ENCODE data around the gene TJAP1. TPM values are rescaled to one million over a fixed set of nuclear protein-coding genes. Genes with fewer than 3 reads are reported as not detected.

The TJAP1 gene
- total RNA-seq, 1 experiment from 2014 or later, result 50.5 TPM

DNA sequence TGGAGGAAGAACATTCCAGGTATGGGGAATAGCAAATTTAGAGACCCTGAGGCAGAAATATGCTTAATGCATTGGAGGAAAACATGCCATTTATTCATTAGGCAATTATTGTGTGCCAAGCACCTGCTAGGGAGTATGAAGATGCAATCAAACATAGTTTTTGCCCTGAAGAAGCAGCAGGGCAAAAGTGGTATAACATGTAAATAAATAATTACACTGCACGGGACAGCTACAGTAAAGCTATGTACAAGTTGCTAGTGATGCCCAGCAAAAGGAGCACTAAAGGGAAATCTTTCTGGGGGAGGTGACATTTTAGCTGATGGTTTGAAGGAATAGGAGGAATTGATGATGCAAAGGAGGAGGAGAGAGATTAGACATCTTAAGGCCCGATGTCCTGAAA is 624 bp upstream of the TJAP1 start:
- no peak for DNase-seq
- no peaks in the 10 kb centered on the region for H3K9me3 ChIP-seq (ENCODE audit: insufficient read depth, low read depth)
- no peaks in the 10 kb centered on the region for H3K27me3 ChIP-seq (ENCODE audit: insufficient read depth, low read depth)
- peaks cover 35% of the 10 kb centered on the region for H3F3A ChIP-seq (ENCODE audit: insufficient read depth, low read depth)
- POLR2A ChIA-PET (ENCODE audit: unreplicated experiment), result interaction anchor here (0.6 to 0.7 kb wide), 3 partner anchors 19 to 249 kb away, joined by 3 to 12 read pairs (median 6); no protein-coding TSS in a partner anchor
- no peaks in the 10 kb centered on the region for H3K36me3 ChIP-seq (ENCODE audit: low read depth)
- TF ChIP-seq EZH2 (IDR thresholded peaks at IDR 0.05; ENCODE audit: low read depth), result no peak
- TF ChIP-seq, protein P1, sequence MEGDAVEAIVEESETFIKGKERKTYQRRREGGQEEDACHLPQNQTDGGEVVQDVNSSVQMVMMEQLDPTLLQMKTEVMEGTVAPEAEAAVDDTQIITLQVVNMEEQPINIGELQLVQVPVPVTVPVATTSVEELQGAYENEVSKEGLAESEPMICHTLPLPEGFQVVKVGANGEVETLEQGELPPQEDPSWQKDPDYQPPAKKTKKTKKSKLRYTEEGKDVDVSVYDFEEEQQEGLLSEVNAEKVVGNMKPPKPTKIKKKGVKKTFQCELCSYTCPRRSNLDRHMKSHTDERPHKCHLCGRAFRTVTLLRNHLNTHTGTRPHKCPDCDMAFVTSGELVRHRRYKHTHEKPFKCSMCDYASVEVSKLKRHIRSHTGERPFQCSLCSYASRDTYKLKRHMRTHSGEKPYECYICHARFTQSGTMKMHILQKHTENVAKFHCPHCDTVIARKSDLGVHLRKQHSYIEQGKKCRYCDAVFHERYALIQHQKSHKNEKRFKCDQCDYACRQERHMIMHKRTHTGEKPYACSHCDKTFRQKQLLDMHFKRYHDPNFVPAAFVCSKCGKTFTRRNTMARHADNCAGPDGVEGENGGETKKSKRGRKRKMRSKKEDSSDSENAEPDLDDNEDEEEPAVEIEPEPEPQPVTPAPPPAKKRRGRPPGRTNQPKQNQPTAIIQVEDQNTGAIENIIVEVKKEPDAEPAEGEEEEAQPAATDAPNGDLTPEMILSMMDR (conservative IDR thresholded peaks at IDR 0.05), result no peak
- CTCF ChIA-PET, result interaction anchor here (0.6 to 0.7 kb wide), 2 partner anchors 14 to 148 kb away, joined by 3 to 6 read pairs; no protein-coding TSS in a partner anchor
- H3K9me2 ChIP-seq (ENCODE audit: insufficient read depth), result no peaks in the 10 kb centered on the region; the same call in 1 of the 2 replicates
- peaks cover 51% of the 10 kb centered on the region for H3K4me1 ChIP-seq (replicated peaks; ENCODE audit: insufficient read depth)
- peak overlapping the region; percentile 91; the same call in 1 of the 2 replicates for H3K4me3 ChIP-seq
- peak overlapping the region; percentile 94 for H2AFZ ChIP-seq
- BruUV-seq (replicated peaks), result no TSS peak
- H3K27ac ChIP-seq, result peak overlapping the region; percentile 30
- H4K20me1 ChIP-seq (ENCODE audit: insufficient read depth), result no peaks in the 10 kb centered on the region
- H3K79me2 ChIP-seq (ENCODE audit: low read depth), result peaks cover 37% of the 10 kb centered on the region
- H3K4me2 ChIP-seq, result peak overlapping the region; percentile 98
- intact Hi-C loops (cut with micrococcal nuclease; ENCODE audit: unreplicated experiment), result loop anchor here (2.0 kb wide), 1 partner anchor 20 kb away; no protein-coding TSS in a partner anchor

DNA sequence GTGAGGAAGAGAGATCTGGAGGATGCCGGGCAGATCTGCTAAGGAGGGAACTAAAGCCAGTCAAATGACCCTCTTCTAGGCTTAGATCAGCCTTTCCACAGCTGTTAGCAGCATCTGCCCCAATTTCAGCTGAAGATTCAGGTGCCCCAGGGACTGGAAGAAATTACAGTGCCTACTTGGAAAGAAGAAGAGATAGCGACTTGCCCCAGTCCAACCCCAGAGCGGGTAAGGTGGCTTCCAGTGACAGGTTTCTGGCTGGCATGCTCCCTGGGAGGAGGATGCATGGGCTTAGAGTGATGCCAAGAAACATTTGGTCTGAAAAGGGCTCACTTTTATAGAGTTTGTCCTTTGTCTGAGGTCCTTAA is 620 bp downstream of the TJAP1 start:
- no peak for DNase-seq
- H4K20me1 ChIP-seq (ENCODE audit: insufficient read depth), result no peaks in the 10 kb centered on the region
- no peak for TF ChIP-seq EZH2 (IDR thresholded peaks at IDR 0.05; ENCODE audit: low read depth)
- TF ChIP-seq, protein P1 (conservative IDR thresholded peaks at IDR 0.05), result no peak
- peak overlapping the region; percentile 98 for H3K4me2 ChIP-seq
- peak overlapping the region; percentile 91 for H3K4me3 ChIP-seq
- no TSS peak for BruUV-seq (replicated peaks)
- H3K36me3 ChIP-seq (ENCODE audit: low read depth), result no peaks in the 10 kb centered on the region
- no peaks in the 10 kb centered on the region for H3K27me3 ChIP-seq (ENCODE audit: insufficient read depth, low read depth)
- POLR2A ChIA-PET (ENCODE audit: unreplicated experiment), result interaction anchor here (0.6 kb wide), 2 partner anchors 18 to 1563 kb away, joined by 4 to 5 read pairs; no protein-coding TSS in a partner anchor
- H3K9me3 ChIP-seq (ENCODE audit: insufficient read depth, low read depth), result no peaks in the 10 kb centered on the region
- CTCF ChIA-PET, result interaction anchor here (0.6 kb wide), 2 partner anchors 47 to 181 kb away, joined by 3 to 6 read pairs; no protein-coding TSS in a partner anchor
- intact Hi-C loops (cut with micrococcal nuclease; ENCODE audit: unreplicated experiment), result no loop called here
- no peaks in the 10 kb centered on the region; the same call in 1 of the 2 replicates for H3K9me2 ChIP-seq (ENCODE audit: insufficient read depth)
- peaks cover 49% of the 10 kb centered on the region for H3K79me2 ChIP-seq (ENCODE audit: low read depth)
- peaks cover 37% of the 10 kb centered on the region for H3F3A ChIP-seq (ENCODE audit: insufficient read depth, low read depth)
- H3K27ac ChIP-seq, result 0 out of 2 replicates have a peak overlapping the region, but pooled peaks have one; percentile 34
- peak overlapping the region; percentile 94 for H2AFZ ChIP-seq
- peaks cover 57% of the 10 kb centered on the region for H3K4me1 ChIP-seq (replicated peaks; ENCODE audit: insufficient read depth)

- Histone ChIP-seq H3K27me3 (ENCODE audit: insufficient read depth, low read depth) (no peaks in the 10 kb centered on the region), H3K4me1 (replicated peaks; ENCODE audit: insufficient read depth) (peaks cover 57% of the 10 kb centered on the region), H3K79me2 (ENCODE audit: low read depth) (peaks cover 66% of the 10 kb centered on the region), H3K36me3 (ENCODE audit: low read depth) (no peaks in the 10 kb centered on the region), H2AFZ (no peak overlapping the region), H4K20me1 (ENCODE audit: insufficient read depth) (no peaks in the 10 kb centered on the region), H3K9me3 (ENCODE audit: insufficient read depth, low read depth) (no peaks in the 10 kb centered on the region), H3K4me2 (peak overlapping the region; percentile 50), H3K9me2 (ENCODE audit: insufficient read depth) (no peaks in the 10 kb centered on the region; the same call in 1 of the 2 replicates), H3F3A (ENCODE audit: insufficient read depth, low read depth) (peaks cover 37% of the 10 kb centered on the region), H3K27ac (peak overlapping the region; percentile 84), H3K4me3 (peak overlapping the region; percentile 37; the same call in 1 of the 2 replicates)
- CTCF ChIA-PET, result interaction anchor here (0.7 kb wide), 1 partner anchor 13 kb away, joined by 17 read pairs; no protein-coding TSS in a partner anchor
- intact Hi-C loops (cut with micrococcal nuclease; ENCODE audit: unreplicated experiment), result no loop called here
- TSS peak; percentile 80 for BruUV-seq (replicated peaks)
- POLR2A ChIA-PET (ENCODE audit: unreplicated experiment), result interaction anchor here (0.6 kb wide), 2 partner anchors 11 to 1077 kb away, joined by 4 to 13 read pairs; no protein-coding TSS in a partner anchor
- TF ChIP-seq, protein P1 (conservative IDR thresholded peaks at IDR 0.05), result no peak
- TF ChIP-seq EZH2 (IDR thresholded peaks at IDR 0.05; ENCODE audit: low read depth), result no peak
- DNase-seq, result peak in 1 of 2 experiments; percentile 67
These were observed 3.7 kb downstream of the TJAP1 start for GRCh38 chr6:43481075-43481474.
